Upper lobe of right lung (tissue), 1 donor: Measurements from ENCODE around the gene EGLN3. TPM values are rescaled to one million over a fixed set of nuclear protein-coding genes. Genes with fewer than 3 reads are reported as not detected.

Experiments
- ATAC-seq: fragments of 200-7000 bp; cut with Tn5 transposase; one replicate; pipeline ENCODE4 v1.9.1; 2020; ENCODE audit warnings: mild to moderate bottlenecking, moderate library complexity
- DNase-seq: peaks from one replicate; pipeline ENCODE4 v3.0.0-alpha.2; 2020
- H3K27ac ChIP-seq: fragments of 200-600 bp; one replicate; pipeline ENCODE4 v1.8.0; 2022
- H3K27me3 ChIP-seq: fragments of 200-600 bp; one replicate; pipeline ENCODE4 v1.8.0; 2022; ENCODE audit warnings: mild to moderate bottlenecking
- H3K36me3 ChIP-seq: fragments of 200-600 bp; one replicate; pipeline ENCODE4 v1.8.0; 2022
- H3K4me1 ChIP-seq: fragments of 200-600 bp; one replicate; pipeline ENCODE4 v1.8.0; 2022
- H3K4me3 ChIP-seq: fragments of 200-600 bp; one replicate; pipeline ENCODE4 v1.8.0; 2022; ENCODE audit warnings: mild to moderate bottlenecking
- H3K9me3 ChIP-seq: fragments of 200-600 bp; one replicate; pipeline ENCODE4 v1.8.0; 2022
- intact Hi-C: fragments of 100-400 bp; cut with DNase I; formaldehyde crosslinking; loops from one replicate; pipeline ENCODE4 v1.11.0; 2022
- total RNA-seq: library from RNA; stranded (reverse); fragmentation: NEBNext Ultra II Directional; extraction: Animal tissue kit (Norgen Biotek cat#: 25700); gene quantifications from one replicate; pipeline ENCODE4 v1.2.1, GENCODE V29; 2021
- TF ChIP-seq, protein P1 (sequence below): fragments of 200-600 bp; IDR thresholded peaks from one replicate; pipeline ENCODE4 v1.8.0; 2022; ENCODE audit warnings: antibody characterized with exemption
- donor health status: DM: no; HTN: yes; CAD: no; lungs with severe emphysema.

Gene EGLN3
- total RNA-seq, 1 donor from 2014 or later: 7.6 TPM

DNA sequence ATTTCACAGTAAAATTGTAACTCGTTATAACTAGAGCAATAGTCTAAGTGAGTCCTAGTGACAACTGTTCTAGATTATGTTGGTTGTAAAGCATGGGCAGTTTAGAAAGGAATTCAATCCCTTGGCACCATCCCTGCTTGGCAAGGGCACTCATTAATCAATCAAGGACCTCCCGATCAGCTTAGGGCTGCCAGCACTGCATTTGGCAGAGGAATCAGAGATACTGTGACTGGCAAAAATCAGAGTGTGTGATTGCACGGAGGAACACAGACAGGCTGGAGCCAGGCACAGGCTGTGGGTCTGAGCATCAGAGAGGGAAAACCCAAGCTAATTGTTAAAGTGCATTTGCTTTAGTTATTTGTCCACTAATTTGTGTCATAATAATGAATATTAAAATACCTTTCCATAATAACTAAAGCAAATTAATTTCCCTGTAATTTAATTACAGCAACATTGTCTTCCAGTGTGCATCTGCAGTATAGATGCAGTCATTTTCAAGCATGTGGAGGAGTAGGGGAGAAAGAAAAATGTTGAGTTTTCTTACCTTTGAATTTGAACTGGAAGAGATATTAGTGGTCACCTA is 3.2 kb upstream of the EGLN3 start:
- DNase-seq: no peak
- H3K27ac ChIP-seq: no peak overlapping the region
- intact Hi-C loops: no loop called here

DNA sequence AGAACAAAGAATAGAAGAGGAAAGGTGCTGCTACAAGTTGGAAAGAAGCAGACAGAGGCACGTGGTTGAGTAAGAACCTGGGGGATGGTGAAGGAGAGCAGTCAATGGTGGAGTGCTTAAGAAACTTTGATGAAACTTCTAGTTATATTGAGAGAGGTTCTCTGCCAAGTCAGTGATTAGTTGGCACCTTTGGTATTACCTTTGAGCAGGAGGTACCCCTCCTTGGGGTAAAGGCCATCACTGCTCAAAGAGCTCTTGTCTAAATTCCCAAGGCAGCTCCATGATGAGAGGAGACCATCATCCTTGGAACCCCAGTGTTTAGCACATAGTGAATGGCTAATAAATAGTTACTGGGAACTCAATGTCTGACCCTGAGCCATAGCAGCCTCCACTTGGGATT is 1.7 kb upstream of the EGLN3 start:
- intact Hi-C loops: no loop called here
- H3K27ac ChIP-seq: no peak overlapping the region
- no peaks in the 10 kb centered on the region for H3K36me3 ChIP-seq
- H3K4me3 ChIP-seq: no peak overlapping the region
- DNase-seq (no peak), ATAC-seq (no peak)
- H3K27me3 ChIP-seq: peaks cover 22% of the 10 kb centered on the region
- H3K9me3 ChIP-seq: no peaks in the 10 kb centered on the region
- TF ChIP-seq, protein P1, sequence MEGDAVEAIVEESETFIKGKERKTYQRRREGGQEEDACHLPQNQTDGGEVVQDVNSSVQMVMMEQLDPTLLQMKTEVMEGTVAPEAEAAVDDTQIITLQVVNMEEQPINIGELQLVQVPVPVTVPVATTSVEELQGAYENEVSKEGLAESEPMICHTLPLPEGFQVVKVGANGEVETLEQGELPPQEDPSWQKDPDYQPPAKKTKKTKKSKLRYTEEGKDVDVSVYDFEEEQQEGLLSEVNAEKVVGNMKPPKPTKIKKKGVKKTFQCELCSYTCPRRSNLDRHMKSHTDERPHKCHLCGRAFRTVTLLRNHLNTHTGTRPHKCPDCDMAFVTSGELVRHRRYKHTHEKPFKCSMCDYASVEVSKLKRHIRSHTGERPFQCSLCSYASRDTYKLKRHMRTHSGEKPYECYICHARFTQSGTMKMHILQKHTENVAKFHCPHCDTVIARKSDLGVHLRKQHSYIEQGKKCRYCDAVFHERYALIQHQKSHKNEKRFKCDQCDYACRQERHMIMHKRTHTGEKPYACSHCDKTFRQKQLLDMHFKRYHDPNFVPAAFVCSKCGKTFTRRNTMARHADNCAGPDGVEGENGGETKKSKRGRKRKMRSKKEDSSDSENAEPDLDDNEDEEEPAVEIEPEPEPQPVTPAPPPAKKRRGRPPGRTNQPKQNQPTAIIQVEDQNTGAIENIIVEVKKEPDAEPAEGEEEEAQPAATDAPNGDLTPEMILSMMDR: no peak
- H3K4me1 ChIP-seq: peaks cover 5% of the 10 kb centered on the region

More for the DNA sequence above, 3.2 kb upstream of the EGLN3 start:
- no peak overlapping the region for H3K4me3 ChIP-seq
- H3K4me1 ChIP-seq: peaks cover 5% of the 10 kb centered on the region
- TF ChIP-seq, protein P1: no peak
- ATAC-seq: no peak
- H3K9me3 ChIP-seq: no peaks in the 10 kb centered on the region
- H3K36me3 ChIP-seq: no peaks in the 10 kb centered on the region
- peaks cover 22% of the 10 kb centered on the region for H3K27me3 ChIP-seq

DNA sequence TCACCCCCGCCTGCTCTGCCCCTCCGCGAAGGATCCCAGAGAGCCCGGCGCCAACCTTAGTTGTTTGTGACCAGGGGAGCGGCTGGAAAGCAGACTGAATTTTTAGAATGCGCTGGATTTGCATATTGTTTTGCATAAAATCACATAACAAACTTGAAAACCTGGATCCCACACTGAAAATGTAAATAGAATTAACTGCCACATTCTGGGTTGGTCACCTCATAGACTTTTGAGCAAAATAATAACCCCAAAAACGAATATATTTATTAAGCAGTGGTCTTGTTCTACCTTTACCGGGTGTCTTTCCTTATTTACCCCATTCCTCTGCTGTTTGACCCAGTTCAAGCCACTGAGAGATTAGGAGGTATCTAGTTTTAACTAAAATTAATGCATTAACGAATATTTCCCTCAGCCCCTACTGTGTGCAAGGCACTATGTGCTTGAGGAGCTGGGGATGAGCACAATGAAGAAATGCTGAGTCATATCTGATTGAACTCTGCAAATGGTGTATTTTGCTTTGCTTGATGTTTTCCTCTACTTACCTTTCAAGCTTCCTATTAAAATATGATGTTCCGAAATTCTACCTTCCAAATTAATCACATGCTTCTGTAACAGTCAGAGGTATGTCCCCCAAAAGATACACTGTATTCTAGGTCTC is 438 bp upstream of the EGLN3 start:
- TF ChIP-seq, protein P1: no peak
- Histone ChIP-seq H3K4me3 (peak overlapping the region; percentile 69), H3K9me3 (no peaks in the 10 kb centered on the region), H3K27ac (no peak overlapping the region), H3K4me1 (peaks cover 9% of the 10 kb centered on the region), H3K36me3 (no peaks in the 10 kb centered on the region), H3K27me3 (peaks cover 22% of the 10 kb centered on the region)
- DNase-seq: no peak
- intact Hi-C loops: no loop called here
- ATAC-seq: no peak

DNA sequence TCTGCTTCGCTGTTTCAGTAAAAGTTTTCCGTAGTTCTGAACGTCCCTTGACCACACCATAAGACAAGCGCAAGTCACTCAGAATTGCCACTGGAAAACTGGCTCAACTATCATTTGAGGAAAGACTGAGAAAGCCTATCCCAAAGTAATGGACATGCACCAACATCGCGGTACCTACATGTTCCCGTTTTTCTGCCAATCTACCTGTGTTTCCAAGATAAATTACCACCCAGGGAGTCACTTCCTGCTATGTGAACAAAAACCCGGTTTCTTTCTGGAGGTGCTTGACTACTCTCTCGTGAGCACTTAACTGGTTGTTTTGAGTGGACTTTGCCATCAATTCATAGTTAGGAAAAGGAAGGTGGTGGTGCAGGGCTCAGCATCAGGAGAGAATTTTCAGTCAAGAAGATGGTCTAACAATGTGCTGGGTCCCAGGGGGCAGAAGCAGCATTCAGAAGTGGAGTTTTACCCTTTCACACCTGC is 1.4 kb downstream of the EGLN3 start:
- TF ChIP-seq, protein P1: no peak
- Histone ChIP-seq H3K27me3 (peaks cover 22% of the 10 kb centered on the region), H3K36me3 (no peaks in the 10 kb centered on the region), H3K27ac (no peak overlapping the region), H3K4me1 (peaks cover 9% of the 10 kb centered on the region), H3K4me3 (peak overlapping the region; percentile 69), H3K9me3 (no peaks in the 10 kb centered on the region)
- DNase-seq (no peak), ATAC-seq (no peak)
- intact Hi-C loops: no loop called here

DNA sequence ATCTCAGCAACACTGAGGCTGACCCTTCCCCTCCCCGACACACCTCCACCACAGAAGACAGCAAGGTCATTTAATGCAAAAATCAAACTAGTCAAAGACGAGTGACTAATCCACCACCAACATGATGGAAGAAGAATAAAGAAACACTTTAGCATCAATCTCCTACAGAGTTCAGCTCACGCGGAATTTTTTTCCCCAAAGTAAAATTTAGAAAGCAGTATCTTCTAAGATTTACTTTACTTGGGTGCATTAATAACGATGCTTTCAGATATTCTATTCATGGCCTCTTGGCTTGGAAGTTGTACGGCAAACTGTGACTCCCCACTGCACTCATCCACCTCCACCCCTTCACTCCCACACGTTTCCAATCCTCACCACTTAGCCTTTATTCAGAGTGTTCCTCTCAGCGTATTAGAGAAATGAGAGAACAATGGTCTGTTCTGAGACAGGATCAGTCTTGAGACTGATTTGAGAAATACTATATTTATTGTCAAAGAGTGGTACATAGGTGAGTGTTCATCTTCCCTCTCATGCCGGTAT is 1.9 kb downstream of the EGLN3 start:
- ATAC-seq (no peak), DNase-seq (no peak)
- Histone ChIP-seq H3K9me3 (no peaks in the 10 kb centered on the region), H3K27ac (no peak overlapping the region), H3K27me3 (peaks cover 22% of the 10 kb centered on the region), H3K4me3 (peak overlapping the region; percentile 69), H3K4me1 (peaks cover 9% of the 10 kb centered on the region), H3K36me3 (no peaks in the 10 kb centered on the region)
- TF ChIP-seq, protein P1: no peak
- intact Hi-C loops: no loop called here
